HG03060 (cell line): Measurements from ENCODE around the gene AWAT1.
A peak's percentile ranks its signal among the peaks of the same experiment; 100 is the strongest.
"Not testable (repeated sequence)": the region's sequence is repeated elsewhere in the genome, so short reads cannot be mapped to it uniquely, and the experiment has no call there.

Source experiments
- ATAC-seq: cut with Tn5 transposase; IDR thresholded peaks from one replicate; pipeline ENCODE4 v1.9.1; 2021; ENCODE audit warnings: low read depth, moderate number of reproducible peaks; ENCODE audit not compliant: unreplicated experiment

The AWAT1 gene

DNA sequence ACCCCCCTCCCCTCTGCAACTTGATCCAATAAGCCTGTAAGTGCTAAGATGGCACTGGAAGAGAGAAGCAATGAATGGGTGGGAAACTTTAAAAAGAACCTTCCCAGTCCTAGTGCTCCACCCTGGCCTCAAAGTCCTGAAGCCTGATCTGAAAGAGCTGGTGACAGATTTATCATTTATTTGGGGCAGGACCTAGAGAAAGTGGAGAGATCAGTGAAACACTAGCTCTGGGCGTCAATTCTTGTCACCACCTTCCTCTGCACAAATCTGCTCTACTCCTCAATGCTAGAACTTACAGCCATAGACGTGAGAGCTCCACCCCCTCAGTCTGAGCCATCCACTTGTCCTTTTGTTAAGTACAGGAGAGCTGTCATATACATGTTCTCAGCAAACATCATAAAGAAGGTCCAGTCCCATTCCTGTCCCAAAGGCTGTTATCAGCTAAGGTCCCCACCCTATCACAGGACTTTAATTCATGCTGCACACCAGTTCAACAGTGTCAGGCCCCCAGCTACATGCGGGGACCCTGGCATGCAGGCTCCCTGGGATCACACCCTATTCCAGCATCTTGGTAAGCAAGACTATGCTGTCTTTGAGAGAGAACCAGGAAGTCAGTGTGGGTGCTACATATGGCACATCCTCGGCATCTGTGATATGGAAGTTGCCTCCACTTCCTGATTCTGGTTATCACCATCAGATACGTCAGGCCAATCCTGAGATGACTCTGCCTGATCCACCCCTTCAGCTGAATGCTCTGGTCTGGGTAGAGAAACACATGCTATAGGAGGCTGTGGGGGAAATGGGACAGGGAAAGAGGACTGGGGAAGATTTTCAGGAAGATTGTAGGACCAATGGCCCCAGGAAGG is 23.2 kb downstream of the AWAT1 start:
- ATAC-seq, result no peak

DNA sequence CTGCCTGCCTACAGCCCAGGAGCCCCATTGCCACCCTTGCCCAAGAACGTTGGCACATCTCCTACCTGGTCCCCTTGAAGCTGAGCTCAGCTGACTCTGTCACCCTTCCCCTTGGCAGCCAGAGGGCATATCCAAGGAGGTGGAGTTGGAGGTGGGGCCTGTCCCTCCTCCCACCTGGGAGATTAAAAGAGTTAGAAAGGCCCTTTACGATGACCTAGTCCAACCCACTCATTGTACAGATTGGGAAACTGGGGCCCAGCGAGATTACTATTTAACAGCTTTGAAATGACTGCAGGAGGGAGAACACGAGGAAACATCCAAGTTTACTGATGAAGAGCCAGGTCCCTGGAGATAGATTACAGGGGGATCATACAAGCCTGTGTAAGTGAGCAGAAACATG is 25.6 kb downstream of the AWAT1 start, which contains the start of gene P2RY4:
Gene P2RY4 (minus strand): TSS at position 101 of the 400 bp plus-strand sequence. CDS start 580 bp downstream, outside the sequence.
- no peak for ATAC-seq

DNA sequence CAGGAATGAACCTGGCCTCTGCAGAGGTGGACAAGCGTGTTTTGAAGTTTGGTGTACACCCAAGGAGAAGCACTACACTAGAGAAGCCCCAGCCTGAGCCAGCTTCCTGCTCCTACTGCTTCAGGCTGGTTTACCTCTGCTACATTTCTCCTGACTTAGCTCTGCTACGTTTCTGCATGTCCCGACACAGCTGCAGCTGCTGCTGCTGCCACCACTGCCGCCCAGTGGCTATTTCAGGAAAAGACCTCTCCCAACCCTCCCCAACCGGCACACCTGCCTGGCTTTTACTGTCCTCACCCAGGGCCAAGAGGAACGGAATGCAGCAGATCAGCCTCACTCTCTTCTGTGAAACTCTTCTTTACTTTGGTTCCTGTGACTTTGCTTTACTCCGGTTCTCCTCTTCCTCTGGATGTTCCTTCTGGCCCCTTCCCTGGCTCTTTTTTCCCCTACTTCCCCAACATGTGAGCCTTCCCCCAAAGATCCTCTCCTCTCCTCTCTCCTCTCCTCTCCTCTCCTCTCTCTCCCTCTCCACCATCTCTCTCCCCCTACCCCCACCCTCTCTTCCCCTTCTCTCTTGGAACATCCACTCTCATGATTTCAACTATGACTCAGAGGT is 28.6 kb downstream of the AWAT1 start:
- no peak for ATAC-seq

DNA sequence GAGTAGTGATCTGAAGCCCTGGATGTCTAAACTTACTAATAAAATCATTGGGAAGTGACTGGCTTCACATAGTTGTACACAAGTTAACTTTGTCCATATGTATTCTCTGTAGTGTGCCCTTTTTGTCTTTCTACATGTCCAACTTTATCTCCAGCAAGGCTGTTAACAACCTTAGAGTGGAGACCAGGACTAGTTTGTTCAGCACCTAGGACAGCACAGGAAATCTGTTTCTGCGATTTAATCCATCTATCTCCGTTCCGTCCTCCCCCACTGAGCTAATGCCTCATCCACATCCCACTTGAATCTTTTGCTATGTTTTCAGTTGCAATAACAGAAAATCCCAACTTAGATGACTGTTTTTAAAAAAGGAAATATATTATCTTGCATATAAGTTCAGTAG is 30.3 kb downstream of the AWAT1 start:
- ATAC-seq, result no peak

DNA sequence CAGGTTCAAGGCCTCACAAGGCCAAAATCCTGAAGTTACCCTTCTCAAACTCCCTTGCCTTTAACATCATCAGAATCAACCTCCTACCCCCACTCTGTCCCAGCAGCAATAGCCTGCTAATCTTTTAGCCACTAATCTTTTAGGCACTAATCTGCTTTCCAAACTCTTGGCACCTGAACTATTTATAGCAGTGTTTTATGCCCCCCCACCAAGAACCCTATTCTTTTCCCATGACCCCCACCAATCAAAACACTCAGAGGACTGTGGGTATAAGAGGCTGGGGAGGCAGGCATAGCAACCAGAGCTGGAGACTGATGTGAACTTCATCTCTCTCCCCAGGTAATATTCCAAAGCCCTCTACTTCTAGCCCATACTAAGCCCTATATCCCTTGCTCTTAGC is 33.6 kb downstream of the AWAT1 start, which contains the start of gene ARR3:
Gene ARR3 (plus strand): TSS at position 301 of the 400 bp plus-strand sequence. CDS start 1,052 bp downstream, outside the sequence.
- ATAC-seq, result no peak

DNA sequence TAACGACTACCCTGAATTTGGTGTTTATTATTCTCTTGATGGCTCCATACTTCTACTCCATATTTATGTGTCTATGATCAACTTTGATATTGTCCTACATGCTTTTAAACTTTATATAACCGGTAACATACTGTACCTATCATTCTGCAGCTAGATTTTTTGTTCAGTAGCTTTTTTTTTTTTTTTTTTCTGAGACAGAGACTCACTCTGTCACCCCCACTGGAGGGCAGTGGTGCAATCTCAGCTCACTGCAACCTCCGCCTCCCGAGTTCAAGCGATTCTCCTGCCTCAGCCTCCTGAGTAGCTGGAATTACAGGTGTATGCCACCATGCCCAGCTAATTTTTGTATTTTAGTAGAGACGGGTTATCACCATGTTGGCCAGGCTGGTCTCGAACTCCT is 39.6 kb downstream of the AWAT1 start:
- not testable (repeated sequence) for ATAC-seq

DNA sequence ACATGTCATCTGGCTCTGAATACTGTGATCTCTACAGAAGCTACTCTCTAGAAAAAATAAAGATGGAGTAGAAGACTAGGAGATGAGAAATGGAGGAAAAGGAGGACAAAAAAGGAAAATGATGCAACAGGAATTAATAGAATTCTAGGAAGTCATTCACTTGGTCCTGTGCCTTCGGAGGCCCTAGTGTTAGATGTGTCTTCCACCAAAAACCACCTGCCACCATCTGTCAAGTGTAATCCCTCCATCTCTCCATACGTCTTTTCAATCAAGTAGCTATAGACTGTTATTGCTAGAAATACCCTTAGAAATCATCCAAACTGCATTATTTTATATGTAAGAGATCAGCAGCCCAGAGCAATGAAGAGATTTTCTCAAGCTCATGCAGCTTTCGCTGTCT is 44.6 kb downstream of the AWAT1 start:
- ATAC-seq, result no peak

DNA sequence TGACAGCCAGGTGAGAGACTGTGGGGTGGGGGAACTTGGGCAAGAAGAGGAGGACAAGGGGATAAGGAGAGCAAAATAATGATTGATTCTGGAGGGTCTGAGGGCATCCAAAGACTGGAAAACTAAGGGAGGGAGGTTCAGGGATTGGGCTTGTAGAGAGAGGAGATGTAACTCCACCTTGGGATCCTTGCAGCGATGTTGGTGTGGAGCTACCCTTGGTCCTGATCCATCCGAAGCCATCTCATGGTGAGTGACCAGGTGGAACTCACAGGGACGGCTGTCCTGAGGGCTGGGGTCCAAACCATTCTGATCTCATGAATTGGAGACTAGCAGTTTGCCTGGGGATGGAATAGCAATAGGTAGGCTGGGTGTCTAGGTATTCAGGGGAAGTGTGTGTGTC is 46.1 kb downstream of the AWAT1 start:
- no peak for ATAC-seq

DNA sequence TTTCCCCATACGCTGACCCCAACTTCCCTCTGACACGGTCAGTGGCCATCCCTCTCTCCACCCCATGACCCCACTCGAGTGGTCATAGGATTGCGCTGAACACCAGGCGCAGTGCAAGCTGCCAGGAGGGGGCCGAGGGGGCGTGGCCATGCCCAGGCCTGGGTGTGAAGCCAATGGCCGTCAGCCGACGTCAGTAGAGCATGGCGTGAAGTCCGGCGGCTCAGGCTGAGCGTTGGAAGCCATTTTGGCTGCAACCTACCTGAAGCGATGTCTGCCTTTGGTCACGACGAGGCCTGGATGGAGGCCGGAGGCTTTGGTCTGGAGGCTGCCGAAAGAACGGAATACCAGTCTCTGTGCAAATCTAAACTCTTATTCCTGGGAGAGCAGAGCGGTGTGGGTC is 47.5 kb downstream of the AWAT1 start, which contains the start of gene RAB41:
Gene RAB41 (plus strand): TSS at position 222 of the 400 bp plus-strand sequence. CDS start 46 bp downstream, at position 268.
- ATAC-seq, result no peak

DNA sequence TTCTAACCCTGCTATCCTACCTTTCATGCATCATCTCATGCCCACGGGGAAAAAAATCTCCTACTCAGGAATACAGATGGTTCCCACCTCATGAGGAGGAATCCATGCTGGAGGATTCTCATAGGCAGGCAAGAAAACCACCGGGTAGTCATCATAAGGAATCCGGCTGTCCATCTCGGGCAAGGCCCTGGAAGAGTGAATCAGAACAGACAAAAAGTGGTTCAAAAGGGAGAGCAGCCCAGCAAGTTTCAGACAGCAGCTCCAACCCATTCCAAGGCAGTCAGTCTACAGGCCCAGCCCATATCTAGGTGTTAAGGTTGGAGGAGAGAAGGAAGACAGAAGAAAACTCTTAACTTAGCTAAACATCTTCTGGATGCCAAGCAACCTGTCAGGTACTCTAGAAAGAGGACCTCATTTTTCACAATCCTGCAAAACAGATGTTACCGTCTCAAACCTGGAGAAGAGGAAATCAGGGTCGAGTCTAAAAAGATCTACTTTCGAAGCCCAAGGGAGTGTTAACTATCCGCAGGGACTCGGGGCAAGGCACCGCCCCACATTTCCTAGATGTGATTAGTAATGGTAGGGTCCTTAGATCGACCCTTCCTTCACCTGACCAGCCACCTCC is 54.8 kb downstream of the AWAT1 start:
- ATAC-seq, result peak; percentile 6
